Measurements from ENCODE around the gene HABP2.

Gene HABP2

DNA sequence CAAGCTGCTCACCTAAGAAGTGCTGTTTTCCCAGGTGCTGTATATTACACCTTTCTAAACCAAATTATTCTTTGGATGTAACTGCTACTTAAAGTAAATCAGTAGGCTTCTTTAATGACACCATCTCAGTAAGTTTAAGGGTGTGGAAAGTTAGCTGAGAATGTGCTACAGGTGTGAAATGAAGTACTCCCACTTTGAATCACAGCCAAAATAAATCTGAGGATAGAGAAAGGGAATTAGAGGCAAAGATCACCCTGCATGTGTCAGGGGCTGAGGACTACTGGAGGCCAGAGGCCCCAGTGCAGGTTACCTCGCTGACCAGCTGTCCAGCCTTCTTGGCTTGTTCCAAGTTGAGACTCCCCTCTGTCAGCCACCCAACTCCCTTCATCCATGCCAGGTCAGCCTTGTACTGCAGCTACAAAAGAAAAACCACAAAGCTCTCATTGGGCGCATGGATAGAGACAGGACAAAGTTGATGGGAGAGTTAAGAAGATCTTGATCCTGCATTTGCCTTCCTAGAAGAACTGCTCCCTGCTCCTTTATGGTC, 75.8 kb downstream of the HABP2 start:
- DNase-seq (ENCODE audit: low read depth in 2 of 2): no peak

- DNase-seq (ENCODE audit: low read depth in 2 of 2): no peak
Measured at GRCh38 chr10:113630929-113631533, 78.2 kb downstream of the HABP2 start.

DNA sequence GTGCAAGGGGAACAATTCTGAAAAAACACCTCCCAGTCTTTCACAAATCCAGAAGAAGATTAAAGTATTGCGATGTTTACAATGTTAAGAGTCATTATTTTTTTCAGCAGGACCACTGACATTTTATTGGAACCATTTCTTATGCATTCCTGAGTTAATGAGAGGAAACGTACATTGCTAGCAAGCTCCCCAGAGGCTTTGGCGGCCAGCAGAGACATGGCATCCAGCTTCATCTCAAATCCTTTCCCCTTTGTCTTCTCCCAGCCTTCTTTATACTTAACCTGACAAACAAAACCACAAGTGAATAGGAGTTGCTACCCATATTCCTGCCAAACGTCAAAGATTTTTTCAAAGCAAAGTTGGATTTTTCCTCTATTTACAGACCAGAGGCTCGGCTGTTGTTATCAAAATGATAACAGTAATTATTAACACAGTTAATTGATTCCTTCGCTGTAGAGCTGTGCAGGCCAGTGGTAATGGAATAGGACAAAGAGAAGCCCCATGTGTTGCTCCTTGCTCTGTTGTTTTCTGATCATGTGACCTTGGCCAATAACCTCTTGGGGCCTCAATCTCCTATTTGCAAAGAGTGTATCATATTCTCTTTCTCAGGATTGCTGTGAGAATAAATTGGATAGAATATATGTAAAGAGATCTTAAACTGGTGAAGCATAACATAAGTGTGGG, 79.0 kb downstream of the HABP2 start:
- no peak for DNase-seq (ENCODE audit: low read depth in 2 of 2)
